KG1 (cell line): ENCODE results near the gene ETHE1.

Experiments used
- DNase-seq: peaks from one replicate; lab custom pipeline; 2025; lab: John Stamatoyannopoulos, UW

The ETHE1 gene

GRCh38 chr19:43489310-43489709 is 37.7 kb downstream of the ETHE1 start:
- no peak for DNase-seq

- DNase-seq: no peak
Measured at GRCh38 chr19:43488179-43488578, 38.8 kb downstream of the ETHE1 start.

GRCh38 chr19:43486412-43486811 is 40.6 kb downstream of the ETHE1 start:
- DNase-seq: no peak

- no peak for DNase-seq
Measured at GRCh38 chr19:43485951-43486350, 41.0 kb downstream of the ETHE1 start.

- DNase-seq: no peak
Measured at GRCh38 chr19:43483281-43483680, 43.7 kb downstream of the ETHE1 start.

GRCh38 chr19:43482193-43482592 is 44.8 kb downstream of the ETHE1 start:
- no peak for DNase-seq

- DNase-seq: no peak
Measured at GRCh38 chr19:43481701-43482100, 45.3 kb downstream of the ETHE1 start.

GRCh38 chr19:43480574-43480973 is 46.4 kb downstream of the ETHE1 start:
- no peak for DNase-seq

- DNase-seq: no peak
Measured at GRCh38 chr19:43479961-43480561, 46.9 kb downstream of the ETHE1 start.

- DNase-seq: no peak
Measured at GRCh38 chr19:43479226-43479625, 47.8 kb downstream of the ETHE1 start.

- no peak for DNase-seq
Measured at GRCh38 chr19:43478323-43478722, 48.7 kb downstream of the ETHE1 start.

GRCh38 chr19:43476606-43477005 is 50.4 kb downstream of the ETHE1 start:
- DNase-seq: no peak

- no peak for DNase-seq
Measured at GRCh38 chr19:43474986-43475705, 51.9 kb downstream of the ETHE1 start.

GRCh38 chr19:43474487-43474886 is 52.5 kb downstream of the ETHE1 start:
- DNase-seq: no peak

- DNase-seq: no peak
Measured at GRCh38 chr19:43471091-43471490, 55.9 kb downstream of the ETHE1 start.

GRCh38 chr19:43470288-43470687 is 56.7 kb downstream of the ETHE1 start:
- no peak for DNase-seq

GRCh38 chr19:43469160-43469480 is 57.9 kb downstream of the ETHE1 start:
- DNase-seq: no peak

- no peak for DNase-seq
Measured at GRCh38 chr19:43468354-43469159, 58.4 kb downstream of the ETHE1 start.

GRCh38 chr19:43467730-43468129 is 59.3 kb downstream of the ETHE1 start:
- DNase-seq: no peak

- no peak for DNase-seq
Measured at GRCh38 chr19:43467276-43467675, 59.7 kb downstream of the ETHE1 start.

- no peak for DNase-seq
Measured at GRCh38 chr19:43466793-43467192, 60.2 kb downstream of the ETHE1 start.

- DNase-seq: no peak
Measured at GRCh38 chr19:43465468-43466120, 61.4 kb downstream of the ETHE1 start, which contains the start of gene LYPD3. Gene LYPD3, minus strand, starts transcription at chr19:43465608. Its CDS starts 37 bp downstream, at chr19:43465571.
